Measurements from ENCODE around the gene VEZF1.

- TF ChIP-seq GATA2 (IDR thresholded peaks at IDR 0.05; ENCODE audit: low read depth, low read length): no peak
- no peak for TF ChIP-seq GATA3 (IDR thresholded peaks at IDR 0.05; ENCODE audit: low read depth, low read length)
Measured at GRCh38 chr17:57965521-57966160, 22.4 kb downstream of the VEZF1 start.
